Cortex of kidney (tissue), 1 donor: Measurements from ENCODE around the gene GOT1.

ENCODE experiments used
- DNase-seq: peaks from one replicate; lab custom pipeline; 2025; lab: John Stamatoyannopoulos, UW

Gene GOT1

DNA sequence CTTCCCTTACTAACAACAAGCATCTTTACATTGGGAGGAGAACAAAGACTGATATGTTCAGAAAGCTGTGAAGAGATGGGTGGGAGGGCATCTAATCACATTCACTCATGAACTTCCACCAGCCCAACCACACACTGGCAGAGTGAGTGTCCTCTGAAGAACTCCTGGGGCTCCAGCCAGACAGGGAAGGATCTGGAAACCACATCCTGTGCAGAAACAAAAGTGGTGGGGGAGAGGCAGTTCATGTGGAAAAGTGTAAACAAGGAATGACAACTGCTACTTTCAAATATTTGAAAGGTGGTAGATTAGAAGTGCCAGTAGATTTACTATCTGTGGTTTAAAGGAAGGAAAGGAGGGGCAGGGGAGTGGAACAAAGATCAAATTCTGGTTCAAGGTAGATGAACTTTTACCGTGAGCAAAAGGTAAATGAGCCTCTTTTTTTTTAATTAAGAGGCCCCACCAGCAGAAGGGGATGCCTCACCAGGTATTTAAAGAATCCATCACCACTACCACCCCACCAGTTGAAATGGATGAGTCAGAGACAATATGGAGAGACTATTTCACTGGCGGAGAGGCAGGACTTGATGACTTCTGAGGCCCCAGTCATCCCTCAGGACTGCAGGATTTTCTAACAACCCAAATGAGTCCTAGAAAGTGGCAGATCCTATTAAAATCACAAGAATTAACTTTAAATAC, 34.5 kb downstream of the GOT1 start:
- DNase-seq, result no peak

DNA sequence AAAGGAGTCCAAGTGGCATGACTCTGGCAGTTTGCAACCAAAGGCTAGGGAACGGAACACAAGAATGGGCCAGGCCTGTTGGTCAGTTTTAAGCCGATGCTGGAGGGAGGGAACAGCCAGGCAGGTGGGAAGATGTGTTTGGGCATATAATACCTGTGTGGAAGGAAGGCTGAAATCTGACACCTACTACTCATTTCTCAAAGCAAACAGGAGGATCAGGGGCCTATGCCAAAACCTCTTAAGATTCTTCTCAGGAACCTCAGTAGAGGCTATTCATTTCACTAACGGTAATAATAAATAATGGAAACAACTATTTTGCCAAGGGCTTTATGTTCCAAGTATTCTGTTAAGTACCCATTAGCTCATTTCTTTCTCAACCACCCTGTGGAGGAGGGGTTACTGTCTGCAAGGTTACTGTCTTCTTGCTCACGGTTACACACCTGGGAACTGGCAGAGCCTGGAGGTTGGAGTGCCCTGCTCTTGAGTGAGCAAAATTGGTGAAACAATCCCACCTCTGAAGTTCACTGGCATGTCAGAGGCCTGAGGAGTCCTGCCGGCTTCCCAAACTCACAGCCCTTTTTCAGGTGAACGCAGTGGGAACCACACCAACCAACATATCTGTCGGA, 35.5 kb downstream of the GOT1 start:
- DNase-seq, result no peak

- no peak for DNase-seq
These were observed 36.2 kb downstream of the GOT1 start for GRCh38 chr10:99394256-99394655.

- DNase-seq, result no peak
These were observed 36.7 kb downstream of the GOT1 start for GRCh38 chr10:99393683-99394082.

GRCh38 chr10:99393036-99393435, 37.4 kb downstream of the GOT1 start:
- no peak for DNase-seq

- no peak for DNase-seq
These were observed 39.1 kb downstream of the GOT1 start for GRCh38 chr10:99391346-99391745.

DNA sequence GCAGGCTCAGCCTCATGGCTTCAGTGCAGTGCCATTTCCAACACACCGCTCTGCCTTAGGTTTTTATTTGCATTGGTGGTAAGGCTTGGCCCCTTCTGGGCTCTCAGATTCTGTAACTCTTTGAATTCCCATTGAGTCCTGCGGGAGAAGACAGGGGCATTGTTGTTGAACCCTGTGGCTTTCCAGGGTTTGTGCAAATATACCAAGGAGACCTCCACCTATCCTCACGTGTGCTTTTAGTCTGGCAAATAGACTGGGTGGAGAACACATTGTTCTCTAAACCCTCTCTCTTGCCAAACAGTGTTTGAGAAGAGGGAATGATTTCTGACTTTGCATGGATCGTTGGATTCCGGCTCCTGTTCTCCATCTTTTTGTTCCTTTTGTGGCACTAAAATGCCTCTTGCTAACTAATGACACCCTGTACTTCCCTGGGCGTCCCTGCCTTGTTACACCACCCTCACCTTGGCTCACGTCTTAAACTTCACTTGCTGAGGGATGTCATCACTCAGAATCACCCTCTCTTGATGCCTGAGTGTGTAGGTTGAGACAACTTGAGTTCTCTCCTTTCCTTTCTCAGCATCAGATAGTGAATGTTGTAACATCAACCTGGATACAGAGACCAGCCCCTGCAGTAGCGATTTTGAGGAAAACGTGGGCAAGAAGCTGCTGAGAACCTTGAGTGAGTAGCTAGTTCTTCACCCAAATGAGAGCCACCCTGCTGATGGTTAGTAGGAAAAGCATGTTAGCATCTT, 40.5 kb downstream of the GOT1 start:
- DNase-seq, result no peak

- no peak for DNase-seq
These were observed 42.9 kb downstream of the GOT1 start for GRCh38 chr10:99387541-99387940.

- DNase-seq, result no peak
These were observed 43.4 kb downstream of the GOT1 start for GRCh38 chr10:99387071-99387470.

DNA sequence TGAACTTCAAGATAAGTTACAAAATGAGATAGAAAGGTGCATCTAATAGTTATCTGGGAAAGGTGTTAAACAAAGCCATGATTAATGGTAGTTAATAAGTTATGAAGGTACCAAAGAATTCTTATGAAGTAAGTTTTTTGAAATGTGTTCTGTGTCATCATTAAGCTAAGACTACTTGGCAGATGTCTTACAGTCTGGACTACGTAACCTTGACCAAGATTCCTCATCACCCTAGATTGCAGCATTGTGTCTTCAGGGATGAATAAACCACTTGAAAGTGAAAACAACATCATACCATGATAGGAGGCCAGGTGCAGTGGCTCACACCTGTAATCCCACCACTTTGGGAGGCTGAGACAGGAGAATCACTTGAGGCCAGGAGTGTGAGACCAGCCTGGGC, 48.2 kb downstream of the GOT1 start:
- DNase-seq, result no peak

GRCh38 chr10:99375426-99375825, 55.0 kb downstream of the GOT1 start:
- DNase-seq, result no peak

GRCh38 chr10:99374972-99375371, 55.5 kb downstream of the GOT1 start:
- DNase-seq, result no peak

GRCh38 chr10:99374526-99374925, 55.9 kb downstream of the GOT1 start:
- DNase-seq, result no peak

GRCh38 chr10:99372546-99373271, 57.7 kb downstream of the GOT1 start:
- no peak for DNase-seq

- no peak for DNase-seq
These were observed 59.4 kb downstream of the GOT1 start for GRCh38 chr10:99370993-99371392.

DNA sequence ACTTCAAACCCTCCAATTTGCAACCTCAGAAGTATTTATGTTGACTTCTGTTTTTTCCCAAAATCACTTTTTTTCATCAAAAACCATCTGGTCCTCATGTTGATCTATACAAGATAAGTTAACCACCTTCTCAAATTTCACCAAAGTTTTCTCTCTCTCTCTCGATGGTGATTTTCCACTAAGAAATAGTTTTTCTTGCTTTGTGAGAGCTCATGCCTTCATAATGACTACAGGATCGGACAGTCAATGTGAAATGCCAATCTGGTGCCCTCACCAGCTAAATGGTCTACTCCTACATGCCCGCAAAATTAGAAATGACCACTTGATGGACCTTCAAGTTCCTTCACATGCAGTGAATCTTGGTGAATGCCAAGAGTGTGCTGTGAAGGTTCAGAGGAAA, 60.9 kb downstream of the GOT1 start:
- DNase-seq, result no peak

DNA sequence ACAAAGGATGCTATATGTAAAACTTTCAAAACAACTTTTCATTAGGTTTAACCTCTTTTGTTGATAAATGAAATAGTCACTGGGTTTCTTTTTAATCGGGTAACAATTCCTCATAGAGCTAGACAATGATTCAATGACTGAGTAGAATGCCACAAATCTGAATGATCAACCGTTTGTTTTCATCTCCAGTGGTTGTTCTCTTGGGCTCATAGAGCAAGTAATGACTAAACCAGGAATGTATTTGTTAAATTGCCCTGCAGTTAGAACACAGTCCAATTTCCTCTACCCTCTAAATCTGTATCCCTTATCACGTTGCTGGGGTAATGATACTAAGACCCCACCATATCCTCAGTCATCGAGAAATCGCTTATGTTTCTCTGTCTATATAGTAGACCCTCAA, 61.3 kb downstream of the GOT1 start:
- no peak for DNase-seq

GRCh38 chr10:99368646-99369045, 61.8 kb downstream of the GOT1 start:
- no peak for DNase-seq

- DNase-seq, result no peak
These were observed 63.8 kb downstream of the GOT1 start for GRCh38 chr10:99366666-99367065.

GRCh38 chr10:99365736-99366135, 64.7 kb downstream of the GOT1 start:
- DNase-seq, result no peak

- DNase-seq, result no peak
These were observed 65.1 kb downstream of the GOT1 start for GRCh38 chr10:99365311-99365710.

GRCh38 chr10:99364125-99364524, 66.3 kb downstream of the GOT1 start:
- DNase-seq, result no peak

DNA sequence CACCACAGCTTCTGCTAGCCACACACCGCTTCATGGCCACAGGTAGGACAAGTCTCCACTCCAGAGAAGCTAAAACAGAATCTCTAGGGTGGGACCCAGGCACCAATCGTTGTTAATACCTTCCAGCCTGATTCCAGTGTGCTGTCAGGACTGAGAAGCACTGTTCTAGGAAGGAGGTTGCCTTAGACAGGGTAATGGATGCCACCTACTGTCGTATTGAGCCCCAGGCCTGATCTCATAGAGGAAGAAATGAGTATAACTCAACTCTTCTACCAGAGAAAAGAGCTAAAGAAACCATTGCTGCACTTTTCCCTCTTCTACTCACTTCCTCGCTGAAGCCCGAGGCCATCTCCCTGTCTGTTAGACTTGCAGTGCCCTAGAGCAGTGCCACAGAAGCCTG, 69.5 kb downstream of the GOT1 start:
- no peak for DNase-seq
